GM06990 (cell line): ENCODE measurements around the gene MYO7A.

Experiments used
- DNase-seq: peaks from one replicate; pipeline ENCODE4 v3.0.0-alpha.2; 2011; ENCODE audit not compliant: insufficient read length; ENCODE audit errors: extremely low read depth
- H3K27me3 ChIP-seq: replicated peaks from 2 replicates; pipeline ENCODE4 v1.6.0; 2011; ENCODE audit warnings: low read length; ENCODE audit not compliant: control insufficient read depth, insufficient read depth
- H3K36me3 ChIP-seq: 2 replicates; pipeline ENCODE4 v1.5.1; 2011; ENCODE audit warnings: low read length; ENCODE audit not compliant: control insufficient read depth, insufficient read depth
- H3K4me3 ChIP-seq: replicated peaks from 2 replicates; pipeline ENCODE4 v1.5.1; 2011; ENCODE audit warnings: low read depth, mild to moderate bottlenecking, control low read depth, low read length
- CTCF ChIP-seq: IDR thresholded peaks from 2 replicates; pipeline ENCODE4 v1.5.1; 2011; ENCODE audit warnings: low read length, control low read depth, mild to moderate bottlenecking, inconsistent platforms; ENCODE audit not compliant: insufficient read depth, poor library complexity, severe bottlenecking

The MYO7A gene

DNA sequence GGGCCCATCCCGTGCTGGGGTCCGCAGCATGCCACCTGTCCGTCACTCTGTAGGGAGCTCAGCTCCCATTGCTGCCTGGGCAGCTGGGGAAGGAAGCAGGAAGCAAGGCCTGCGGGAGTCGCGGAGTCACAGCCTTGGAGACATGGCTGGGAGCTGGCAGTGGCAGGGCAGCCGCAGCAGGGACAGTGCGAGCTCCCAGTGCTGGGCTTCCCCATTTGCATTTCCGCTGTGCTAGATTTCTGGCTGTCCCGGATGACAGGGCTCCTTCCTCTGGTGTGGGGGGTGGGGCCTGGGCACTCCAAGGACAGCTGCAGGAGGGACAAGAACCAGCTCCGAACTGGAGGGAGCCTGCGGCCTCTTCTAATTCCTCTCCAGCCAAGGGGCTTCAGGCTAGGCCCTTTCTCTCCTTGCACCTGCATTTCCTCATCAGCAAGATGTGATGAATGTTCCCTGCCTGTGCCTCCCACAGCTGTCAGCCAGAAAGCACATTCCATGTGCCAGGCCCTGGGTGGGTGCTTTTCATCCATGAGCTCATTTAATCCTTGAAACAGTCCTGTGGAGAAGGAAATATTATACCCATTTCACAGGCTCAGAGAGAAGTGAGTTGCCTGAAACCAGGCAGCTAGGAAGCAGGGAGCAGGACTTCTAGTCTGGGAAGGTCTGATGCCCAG, 48.0 kb downstream of the MYO7A start:
- TF ChIP-seq CTCF, result no peak
- Histone ChIP-seq H3K36me3 (no peaks in the 10 kb centered on the region), H3K27me3 (no peaks in the 10 kb centered on the region; the same call in 1 of the 2 replicates), H3K4me3 (no peak overlapping the region)
- no peak for DNase-seq

DNA sequence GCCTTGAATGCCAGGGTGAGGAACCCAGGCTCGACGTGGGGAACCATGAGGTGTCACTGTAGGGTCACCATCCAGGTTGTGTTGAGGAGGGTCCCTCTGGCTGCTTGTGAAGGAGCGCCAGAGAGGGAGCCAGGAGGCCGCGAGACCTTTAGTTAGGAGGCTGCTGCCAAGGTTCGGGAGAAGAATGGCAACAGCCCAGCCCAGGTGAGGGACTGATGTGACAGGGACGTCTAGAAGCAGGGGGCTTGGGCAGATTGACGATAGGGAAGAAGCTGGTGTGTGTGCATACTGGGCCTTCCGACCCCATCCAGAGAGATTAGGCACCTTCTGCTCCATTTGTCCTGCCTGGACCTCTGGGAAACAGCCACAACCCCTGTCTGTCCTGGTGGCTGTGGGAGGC, 49.0 kb downstream of the MYO7A start:
- TF ChIP-seq CTCF, result no peak
- no peak for DNase-seq
- Histone ChIP-seq H3K27me3 (no peaks in the 10 kb centered on the region; the same call in 1 of the 2 replicates), H3K4me3 (no peak overlapping the region), H3K36me3 (no peaks in the 10 kb centered on the region)

GRCh38 chr11:77178150-77178549, 50.1 kb downstream of the MYO7A start:
- no peak for TF ChIP-seq CTCF
- Histone ChIP-seq H3K36me3 (no peaks in the 10 kb centered on the region), H3K4me3 (no peak overlapping the region), H3K27me3 (no peaks in the 10 kb centered on the region; the same call in 1 of the 2 replicates)
- no peak for DNase-seq

DNA sequence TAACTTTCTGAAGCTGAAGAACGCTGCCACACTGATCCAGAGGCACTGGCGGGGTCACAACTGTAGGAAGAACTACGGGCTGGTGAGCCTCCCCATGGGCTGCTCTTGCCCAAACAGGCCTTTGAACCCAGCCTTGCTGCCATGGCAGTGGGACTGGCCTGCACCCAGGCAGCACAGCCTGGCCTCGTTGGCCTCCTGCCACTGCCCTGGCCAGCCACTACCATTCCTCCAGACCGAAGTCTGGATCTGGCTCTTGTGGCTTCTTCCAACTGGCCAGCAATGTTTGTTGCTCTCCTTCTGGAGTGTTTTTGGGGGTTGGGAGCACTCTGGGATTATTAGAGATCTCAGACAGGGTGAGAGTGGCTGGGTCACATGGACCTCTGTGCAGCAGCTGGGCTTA, 51.0 kb downstream of the MYO7A start:
- Histone ChIP-seq H3K36me3 (no peaks in the 10 kb centered on the region), H3K27me3 (no peaks in the 10 kb centered on the region; the same call in 1 of the 2 replicates), H3K4me3 (no peak overlapping the region)
- no peak for DNase-seq
- TF ChIP-seq CTCF, result no peak

GRCh38 chr11:77179681-77180080, 51.6 kb downstream of the MYO7A start:
- H3K36me3 ChIP-seq, result no peaks in the 10 kb centered on the region
- no peaks in the 10 kb centered on the region; the same call in 1 of the 2 replicates for H3K27me3 ChIP-seq
- no peak for TF ChIP-seq CTCF
- no peak overlapping the region for H3K4me3 ChIP-seq
- no peak for DNase-seq

- Histone ChIP-seq H3K27me3 (no peaks in the 10 kb centered on the region; the same call in 1 of the 2 replicates), H3K4me3 (no peak overlapping the region), H3K36me3 (no peaks in the 10 kb centered on the region)
- no peak for DNase-seq
- no peak for TF ChIP-seq CTCF
Observed at GRCh38 chr11:77180346-77180745, 52.3 kb downstream of the MYO7A start.
